Astrocyte (in vitro differentiated cells and primary cell): ENCODE measurements around the gene ITPK1. TPM values are rescaled to one million over a fixed set of nuclear protein-coding genes. Genes with fewer than 3 reads are reported as not detected.

Experiments
- DNase-seq: peaks from one replicate; pipeline ENCODE4 v3.0.0-alpha.2; 2010; ENCODE audit warnings: low read depth
- FAIRE-seq: peaks from 2 replicates; lab custom pipeline; 2011; peaks lifted over from hg19 to GRCh38; lab: Jason Lieb, UNC
- H2AFZ ChIP-seq: 2 replicates; pipeline ENCODE4 v1.6.0; 2012; ENCODE audit warnings: low read depth, low read length, inconsistent platforms
- H3K27ac ChIP-seq: 2 replicates; pipeline ENCODE4 v1.5.1; 2011; ENCODE audit warnings: low read depth, low read length, inconsistent platforms
- H3K27me3 ChIP-seq: 2 replicates; pipeline ENCODE4 v1.6.0; 2011; ENCODE audit warnings: low read length, inconsistent platforms; ENCODE audit not compliant: insufficient read depth
- H3K36me3 ChIP-seq: 2 replicates; pipeline ENCODE4 v1.5.1; 2011; ENCODE audit warnings: low read length, inconsistent platforms; ENCODE audit not compliant: insufficient read depth
- H3K4me1 ChIP-seq: 2 replicates; pipeline ENCODE4 v1.5.1; 2011; ENCODE audit warnings: low read length, inconsistent platforms; ENCODE audit not compliant: insufficient read depth
- H3K4me2 ChIP-seq: 2 replicates; pipeline ENCODE4 v1.6.0; 2012; ENCODE audit warnings: low read length, inconsistent platforms
- H3K4me3 ChIP-seq: 2 replicates; pipeline ENCODE4 v1.5.1; 2011; ENCODE audit warnings: low read depth, mild to moderate bottlenecking, low read length, inconsistent platforms; ENCODE audit not compliant: insufficient read depth
- H3K79me2 ChIP-seq: 2 replicates; pipeline ENCODE4 v1.6.0; 2012; ENCODE audit warnings: mild to moderate bottlenecking, low read length, inconsistent platforms; ENCODE audit not compliant: insufficient read depth
- H3K9ac ChIP-seq: 2 replicates; pipeline ENCODE4 v1.6.0; 2012; ENCODE audit warnings: mild to moderate bottlenecking, low read length, inconsistent platforms
- H3K9me3 ChIP-seq: 2 replicates; pipeline ENCODE4 v1.5.1; 2012; ENCODE audit warnings: low read depth, mild to moderate bottlenecking, low read length, inconsistent platforms; ENCODE audit not compliant: insufficient read depth
- H4K20me1 ChIP-seq: 2 replicates; pipeline ENCODE4 v1.6.0; 2012; ENCODE audit warnings: low read length, inconsistent platforms; ENCODE audit not compliant: insufficient read depth
- H3K27ac Mint-ChIP-seq: one replicate; pipeline ENCODE4 v1.8.0; 2021; ENCODE audit warnings: mild to moderate bottlenecking, mixed read lengths; ENCODE audit not compliant: unreplicated experiment
- H3K27me3 Mint-ChIP-seq: one replicate; pipeline ENCODE4 v1.8.0; 2021; ENCODE audit warnings: low read depth, mixed read lengths; ENCODE audit not compliant: unreplicated experiment
- H3K36me3 Mint-ChIP-seq: one replicate; pipeline ENCODE4 v1.8.0; 2021; ENCODE audit warnings: low read depth, mixed read lengths; ENCODE audit not compliant: unreplicated experiment
- H3K4me1 Mint-ChIP-seq: one replicate; pipeline ENCODE4 v1.8.0; 2021; ENCODE audit warnings: low read depth, mixed read lengths; ENCODE audit not compliant: unreplicated experiment
- H3K4me3 Mint-ChIP-seq: one replicate; pipeline ENCODE4 v1.8.0; 2021; ENCODE audit warnings: mild to moderate bottlenecking, moderate library complexity, mixed read lengths; ENCODE audit not compliant: unreplicated experiment
- H3K9me3 Mint-ChIP-seq: one replicate; pipeline ENCODE4 v1.8.0; 2021; ENCODE audit warnings: mild to moderate bottlenecking, mixed read lengths; ENCODE audit not compliant: unreplicated experiment
- EZH2 ChIP-seq: IDR thresholded peaks from 2 replicates; pipeline ENCODE4 v1.6.1; 2012; ENCODE audit warnings: mild to moderate bottlenecking, low read length, inconsistent platforms; ENCODE audit not compliant: insufficient read depth
- total RNA-seq: library from RNA; stranded (reverse); gene quantifications from 2 replicates; pipeline ENCODE4 v1.2.1, GENCODE V29; 2021
- TF ChIP-seq, protein P1 (sequence below): IDR thresholded peaks from 2 replicates; pipeline ENCODE4 v1.5.1; 2011; ENCODE audit warnings: low read depth, mild to moderate bottlenecking, inconsistent platforms, low read length, moderate library complexity; ENCODE audit not compliant: insufficient read depth

Gene ITPK1
- total RNA-seq, 1 donor from 2014 or later = 13.0 TPM

DNA sequence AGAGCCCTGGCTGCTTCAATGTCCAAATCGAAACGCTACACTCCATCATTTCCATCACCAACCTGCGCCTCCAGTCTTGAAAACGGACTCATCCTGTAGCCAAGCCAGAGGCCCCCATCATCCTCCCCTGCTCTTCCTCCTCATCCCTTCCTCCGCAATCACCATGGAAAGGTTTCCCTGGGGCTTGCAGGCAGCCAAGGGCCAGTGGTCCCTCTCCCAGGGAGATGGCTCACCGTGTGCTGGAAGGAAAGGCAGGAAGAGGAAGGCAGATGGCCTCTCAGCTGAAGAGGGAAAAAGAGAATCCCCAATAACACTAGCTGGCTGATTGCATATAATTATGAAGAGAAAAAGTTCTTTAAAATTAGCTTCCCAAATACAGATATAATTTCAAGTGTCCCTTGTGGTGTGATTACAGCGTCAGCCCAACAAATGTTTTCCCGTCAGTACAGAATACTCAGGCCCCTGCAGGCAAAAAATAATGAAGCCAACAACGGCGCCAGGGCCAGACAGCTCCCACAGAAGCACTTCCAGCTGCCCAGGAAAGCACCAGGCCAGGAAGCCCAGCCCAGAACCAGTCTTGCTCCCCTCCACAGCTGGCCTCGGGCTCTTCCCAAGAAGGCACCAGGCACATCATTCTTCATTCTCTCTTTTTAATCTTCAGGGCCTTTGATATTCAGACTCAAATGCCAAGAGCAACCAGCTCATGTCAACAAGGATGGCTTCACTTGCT lies 24.7 kb downstream of the ITPK1 start:
- Mint-ChIP-seq H3K4me1 (peaks cover 5% of the 10 kb centered on the region), H3K27ac (no peak overlapping the region), H3K36me3 (no peaks in the 10 kb centered on the region), H3K27me3 (peaks cover 37% of the 10 kb centered on the region), H3K9me3 (peaks cover 3% of the 10 kb centered on the region), H3K4me3 (no peak overlapping the region)
- H3K9me3 ChIP-seq = no peaks in the 10 kb centered on the region
- H3K4me1 ChIP-seq = peaks cover 8% of the 10 kb centered on the region
- H3K79me2 ChIP-seq = peaks cover 5% of the 10 kb centered on the region
- no peak overlapping the region for H3K4me3 ChIP-seq
- TF ChIP-seq, protein P1, sequence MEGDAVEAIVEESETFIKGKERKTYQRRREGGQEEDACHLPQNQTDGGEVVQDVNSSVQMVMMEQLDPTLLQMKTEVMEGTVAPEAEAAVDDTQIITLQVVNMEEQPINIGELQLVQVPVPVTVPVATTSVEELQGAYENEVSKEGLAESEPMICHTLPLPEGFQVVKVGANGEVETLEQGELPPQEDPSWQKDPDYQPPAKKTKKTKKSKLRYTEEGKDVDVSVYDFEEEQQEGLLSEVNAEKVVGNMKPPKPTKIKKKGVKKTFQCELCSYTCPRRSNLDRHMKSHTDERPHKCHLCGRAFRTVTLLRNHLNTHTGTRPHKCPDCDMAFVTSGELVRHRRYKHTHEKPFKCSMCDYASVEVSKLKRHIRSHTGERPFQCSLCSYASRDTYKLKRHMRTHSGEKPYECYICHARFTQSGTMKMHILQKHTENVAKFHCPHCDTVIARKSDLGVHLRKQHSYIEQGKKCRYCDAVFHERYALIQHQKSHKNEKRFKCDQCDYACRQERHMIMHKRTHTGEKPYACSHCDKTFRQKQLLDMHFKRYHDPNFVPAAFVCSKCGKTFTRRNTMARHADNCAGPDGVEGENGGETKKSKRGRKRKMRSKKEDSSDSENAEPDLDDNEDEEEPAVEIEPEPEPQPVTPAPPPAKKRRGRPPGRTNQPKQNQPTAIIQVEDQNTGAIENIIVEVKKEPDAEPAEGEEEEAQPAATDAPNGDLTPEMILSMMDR = no peak
- no peak for TF ChIP-seq EZH2
- FAIRE-seq = no peak
- peaks cover 71% of the 10 kb centered on the region for H4K20me1 ChIP-seq
- H3K27ac ChIP-seq = no peak overlapping the region
- DNase-seq = no peak
- H3K36me3 ChIP-seq = no peaks in the 10 kb centered on the region
- H3K9ac ChIP-seq = no peak overlapping the region
- no peak overlapping the region for H2AFZ ChIP-seq
- no peak overlapping the region for H3K4me2 ChIP-seq
- H3K27me3 ChIP-seq = no peaks in the 10 kb centered on the region

DNA sequence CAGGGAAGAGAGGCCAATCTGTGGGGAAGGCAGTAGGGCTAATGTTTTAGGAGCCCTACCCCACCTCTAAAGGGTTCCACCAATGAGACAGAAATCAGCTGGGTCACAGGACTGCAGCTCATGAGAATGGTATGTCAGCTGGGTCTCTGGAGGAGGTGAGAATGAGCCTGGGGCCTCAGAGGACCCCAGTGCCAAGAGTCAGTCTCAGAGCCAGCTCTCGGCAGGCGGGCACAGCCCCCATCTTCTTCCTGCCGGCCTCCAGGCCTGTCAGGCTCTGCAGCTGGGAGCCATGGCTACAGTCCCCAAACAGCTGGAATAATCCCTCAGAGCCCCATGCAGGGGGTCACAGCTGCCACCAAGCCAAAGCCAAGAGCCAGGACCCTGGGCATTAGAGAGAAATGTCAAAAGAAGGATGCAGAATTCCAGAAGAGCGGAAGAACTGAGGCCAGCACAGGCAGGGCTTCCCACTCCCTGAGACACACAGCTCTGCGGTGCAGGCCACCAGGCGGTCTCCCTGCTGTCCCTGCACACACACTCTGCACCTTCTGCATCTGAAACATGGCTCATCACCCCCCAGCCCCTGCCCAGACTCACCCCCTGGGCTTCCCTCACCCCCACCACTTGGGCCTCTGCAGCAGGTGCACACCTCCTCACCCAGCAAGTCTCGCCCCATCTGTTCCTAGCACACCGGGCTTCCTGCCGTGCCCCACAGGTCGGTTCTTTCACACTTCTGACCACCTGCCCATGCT lies 26.0 kb downstream of the ITPK1 start:
- Histone ChIP-seq H3K4me2 (no peak overlapping the region), H2AFZ (no peak overlapping the region), H3K27ac (no peak overlapping the region), H3K9me3 (no peaks in the 10 kb centered on the region), H4K20me1 (peaks cover 69% of the 10 kb centered on the region), H3K9ac (no peak overlapping the region), H3K79me2 (peaks cover 5% of the 10 kb centered on the region), H3K27me3 (no peaks in the 10 kb centered on the region), H3K4me1 (peaks cover 8% of the 10 kb centered on the region), H3K4me3 (no peak overlapping the region), H3K36me3 (no peaks in the 10 kb centered on the region)
- DNase-seq = no peak
- no peaks in the 10 kb centered on the region for H3K36me3 Mint-ChIP-seq
- H3K27me3 Mint-ChIP-seq = peaks cover 34% of the 10 kb centered on the region
- no peak for FAIRE-seq
- peaks cover 11% of the 10 kb centered on the region for H3K4me1 Mint-ChIP-seq
- TF ChIP-seq, protein P1 = no peak
- TF ChIP-seq EZH2 = no peak
- no peak overlapping the region for H3K4me3 Mint-ChIP-seq
- no peak overlapping the region for H3K27ac Mint-ChIP-seq
- H3K9me3 Mint-ChIP-seq = peaks cover 3% of the 10 kb centered on the region
